IMR-90 (cell line): ENCODE results near the gene UNK.

Experiments
- CEBPB ChIP-seq: IDR thresholded peaks from 2 replicates; pipeline ENCODE4 v1.6.1; 2012; ENCODE audit warnings: low read depth, low read length, improper control_type of control experiment
- CTCF ChIP-seq: conservative IDR thresholded peaks from 2 replicates; pipeline ENCODE4 v1.5.1; 2012; ENCODE audit warnings: mild to moderate bottlenecking, low read depth, low read length, improper control_type of control experiment
- ELK1 ChIP-seq: fragments of 150-350 bp; IDR thresholded peaks from 2 replicates; pipeline ENCODE4 v1.6.1; 2016; ENCODE audit warnings: low read depth, mild to moderate bottlenecking, low read length, moderate library complexity, borderline replicate concordance
- MAZ ChIP-seq: IDR thresholded peaks from 2 replicates; pipeline ENCODE4 v1.6.1; 2012; ENCODE audit warnings: low read depth, mild to moderate bottlenecking, low read length, improper control_type of control experiment, moderate library complexity, borderline replicate concordance
- POLR2A ChIP-seq: IDR thresholded peaks from 2 replicates; pipeline ENCODE4 v1.6.1; 2012; ENCODE audit warnings: mild to moderate bottlenecking, low read depth, low read length
- RAD21 ChIP-seq: IDR thresholded peaks from 2 replicates; pipeline ENCODE4 v1.6.1; 2012; ENCODE audit warnings: low read length, improper control_type of control experiment

- TF ChIP-seq CTCF (no peak), ELK1 (no peak), RAD21 (no peak), CEBPB (no peak), POLR2A (no peak), MAZ (no peak)
These were observed 29.4 kb downstream of the UNK start for GRCh38 chr17:75814021-75814395.
